GM18499 (cell line): ENCODE data around the gene PHB1.
"Not testable (repeated sequence)": the region's sequence is repeated elsewhere in the genome, so short reads cannot be mapped to it uniquely, and the experiment has no call there.

Experiments used
- ATAC-seq: cut with Tn5 transposase; IDR thresholded peaks from one replicate; pipeline ENCODE4 v1.9.1; 2021; ENCODE audit warnings: moderate number of reproducible peaks; ENCODE audit not compliant: insufficient read depth, unreplicated experiment

Gene PHB1

GRCh38 chr17:49382556-49382955, 32.1 kb downstream of the PHB1 start:
- ATAC-seq, result no peak

- ATAC-seq, result no peak
These were observed 32.9 kb downstream of the PHB1 start for GRCh38 chr17:49381793-49382192.

- no peak for ATAC-seq
These were observed 33.6 kb downstream of the PHB1 start for GRCh38 chr17:49381033-49381432.

GRCh38 chr17:49379926-49380325, 34.8 kb downstream of the PHB1 start:
- no peak for ATAC-seq

GRCh38 chr17:49378311-49378710, 36.4 kb downstream of the PHB1 start:
- ATAC-seq, result no peak

- no peak for ATAC-seq
These were observed 39.1 kb downstream of the PHB1 start for GRCh38 chr17:49375544-49375943.

- ATAC-seq, result no peak
These were observed 41.6 kb downstream of the PHB1 start for GRCh38 chr17:49373115-49373514.

GRCh38 chr17:49372425-49372824, 42.3 kb downstream of the PHB1 start:
- no peak for ATAC-seq

GRCh38 chr17:49370971-49371834, 43.5 kb downstream of the PHB1 start:
- no peak for ATAC-seq

GRCh38 chr17:49369760-49370159, 44.9 kb downstream of the PHB1 start:
- no peak for ATAC-seq

- no peak for ATAC-seq
These were observed 45.6 kb downstream of the PHB1 start for GRCh38 chr17:49369089-49369488.

GRCh38 chr17:49365667-49366066, 49.0 kb downstream of the PHB1 start:
- no peak for ATAC-seq

- ATAC-seq, result not testable (repeated sequence)
These were observed 49.6 kb downstream of the PHB1 start for GRCh38 chr17:49365126-49365525.

GRCh38 chr17:49364119-49364518, 50.6 kb downstream of the PHB1 start:
- ATAC-seq, result no peak

GRCh38 chr17:49363251-49363650, 51.4 kb downstream of the PHB1 start:
- no peak for ATAC-seq

- ATAC-seq, result no peak
These were observed 52.0 kb downstream of the PHB1 start for GRCh38 chr17:49362723-49363117.

GRCh38 chr17:49361902-49362722, 52.6 kb downstream of the PHB1 start, which contains the start of gene ZNF652:
ZNF652 (minus strand) TSS chr17:49362250; CDS start chr17:49317725, 44,525 bp downstream.
- ATAC-seq, result no peak

GRCh38 chr17:49361129-49361901, 53.4 kb downstream of the PHB1 start:
- ATAC-seq, result no peak

GRCh38 chr17:49360796-49361128, 53.9 kb downstream of the PHB1 start:
- no peak for ATAC-seq

- ATAC-seq, result no peak
These were observed 54.5 kb downstream of the PHB1 start for GRCh38 chr17:49359990-49360795.
